HCT116 (cell line): ENCODE results near the gene AGAP1. TPM values are rescaled to one million over a fixed set of nuclear protein-coding genes. Genes with fewer than 3 reads are reported as not detected.

Experiments
- ATAC-seq: fragments of 200-7000 bp; cut with Tn5 transposase; 2 replicates; pipeline ENCODE4 v1.9.1; 2020; ENCODE audit warnings: mild to moderate bottlenecking, moderate library complexity
- BruUV-seq: library from RNA; stranded (reverse); fragments of 400-500 nt; replicated peaks from 2 replicates; lab custom pipeline; 2021; lab: Mats Ljungman, UMichigan
- CTCF ChIA-PET: fragments of 300-600 bp; sonication (Branson Sonifier 250); formaldehyde crosslinking; loops from one replicate; lab custom pipeline; 2021; ENCODE audit warnings: antibody characterized with exemption; lab: Charles Lee
- POLR2A ChIA-PET: fragments of 300-600, 350-600 bp; sonication (Branson Sonifier 250); formaldehyde crosslinking; loops from one replicate; lab custom pipeline; 2021; ENCODE audit warnings: antibody characterized with exemption; lab: Charles Lee
- RAD21 ChIA-PET, 2 experiments: fragments of 300-600 bp; sonication (Branson Sonifier 250); formaldehyde crosslinking; loops; one replicate each; lab custom pipeline; 2023; ENCODE audit warnings: low total read pairs in 2 of 2; ENCODE audit not compliant: uncharacterized antibody in 2 of 2, unreplicated experiment in 2 of 2, low non-redundant PET in 1 of 2; lab: Charles Lee
- DNase-seq: peaks from one replicate; pipeline ENCODE4 v3.0.0-alpha.2; 2010; ENCODE audit warnings: low read depth, low spot score
- H2AFZ ChIP-seq: fragments of 200-600 bp; shearing (Covaris generic), sonication (generic); 2 replicates; pipeline ENCODE4 v1.6.1; 2017; ENCODE audit warnings: low read depth, mixed run types, mixed read lengths, antibody characterized with exemption, low read length; ENCODE audit not compliant: poor library complexity, severe bottlenecking
- H3K27ac ChIP-seq: 2 replicates; pipeline ENCODE4 v1.5.1; 2012; ENCODE audit warnings: low read depth, low read length
- H3K27me3 ChIP-seq: fragments of 200-600 bp; sonication (generic); 2 replicates; pipeline ENCODE4 v1.6.1; 2016; ENCODE audit warnings: mixed run types, low read length, mixed read lengths; ENCODE audit not compliant: insufficient read depth
- H3K36me3 ChIP-seq, 2 experiments: fragments of 200-500 bp in 1 of 2; fragments of 200-600 bp in 1 of 2; sonication (Bioruptor generic) in 1 of 2; sonication (generic) in 1 of 2; 2 replicates each; pipeline versions ENCODE4 v1.5.1 to v1.6.1; 2014 to 2016; ENCODE audit warnings: low read length in 2 of 2, inconsistent platforms in 1 of 2, mixed read lengths in 1 of 2, mixed run types in 1 of 2; ENCODE audit not compliant: insufficient read depth in 2 of 2, control insufficient read depth in 1 of 2
- H3K4me1 ChIP-seq, 2 experiments: fragments of 200-600 bp in 1 of 2; sonication (generic) in 1 of 2; 2 replicates each; pipeline versions ENCODE4 v1.5.1 to v1.6.1; 2012 to 2017; ENCODE audit warnings: low read length in 2 of 2, inconsistent platforms in 1 of 2, mild to moderate bottlenecking in 1 of 2, mixed read lengths in 1 of 2, mixed run types in 1 of 2, moderate library complexity in 1 of 2; ENCODE audit not compliant: insufficient read depth in 2 of 2, control insufficient read depth in 1 of 2
- H3K4me2 ChIP-seq: fragments of 200-600 bp; sonication (generic); 2 replicates; pipeline ENCODE4 v1.6.1; 2017; ENCODE audit warnings: mixed run types, low read length, mixed read lengths
- H3K4me3 ChIP-seq, 2 experiments: fragments of 200-600 bp in 1 of 2; sonication (generic) in 1 of 2; replicated peaks in 1 of 2; 2 replicates each; pipeline ENCODE4 v1.5.1; 2011 to 2016; ENCODE audit warnings: low read length in 2 of 2, control low read depth in 1 of 2, low read depth in 1 of 2, mild to moderate bottlenecking in 1 of 2, mixed read lengths in 1 of 2, mixed run types in 1 of 2
- H3K79me2 ChIP-seq: fragments of 200-600 bp; sonication (generic); 2 replicates; pipeline ENCODE4 v1.6.1; 2017; ENCODE audit warnings: mild to moderate bottlenecking, mixed run types, low read length, moderate library complexity, mixed read lengths; ENCODE audit not compliant: insufficient read depth
- H3K9ac ChIP-seq: fragments of 200-600 bp; sonication (generic); 2 replicates; pipeline ENCODE4 v1.6.1; 2016; ENCODE audit warnings: low read length, mixed read lengths
- H3K9me2 ChIP-seq: fragments of 200-600 bp; sonication (generic), shearing (Covaris generic); 2 replicates; pipeline ENCODE4 v1.6.1; 2017; ENCODE audit warnings: mixed run types, mild to moderate bottlenecking, moderate library complexity; ENCODE audit not compliant: insufficient read depth
- H3K9me3 ChIP-seq, 2 experiments: fragments of 200-500 bp in 1 of 2; fragments of 200-600 bp in 1 of 2; sonication (Bioruptor generic) in 1 of 2; sonication (generic) in 1 of 2; 2 replicates each; pipeline ENCODE4 v1.6.1; 2014 to 2017; ENCODE audit warnings: low read length in 2 of 2, mixed read lengths in 2 of 2, inconsistent platforms in 1 of 2, low read depth in 1 of 2, mild to moderate bottlenecking in 1 of 2, mixed run types in 1 of 2, moderate library complexity in 1 of 2; ENCODE audit not compliant: control insufficient read depth in 1 of 2, insufficient read depth in 1 of 2
- H4K20me1 ChIP-seq: fragments of 200-600 bp; sonication (generic), shearing (Covaris generic); 2 replicates; pipeline ENCODE4 v1.6.1; 2017; ENCODE audit warnings: mixed run types, mild to moderate bottlenecking, moderate library complexity; ENCODE audit not compliant: insufficient read depth
- CBX3 ChIP-seq: IDR thresholded peaks from 2 replicates; pipeline ENCODE4 v1.6.1; 2012; ENCODE audit warnings: low read depth
- CEBPB ChIP-seq: IDR thresholded peaks from 2 replicates; pipeline ENCODE4 v1.6.1; 2012; ENCODE audit warnings: low read depth
- EGR1 ChIP-seq: IDR thresholded peaks from 2 replicates; pipeline ENCODE4 v1.6.1; 2012; ENCODE audit warnings: low read depth
- ELF1 ChIP-seq: IDR thresholded peaks from 2 replicates; pipeline ENCODE4 v1.6.1; 2012; ENCODE audit warnings: low read depth, borderline replicate concordance
- EZH2 ChIP-seq: fragments of 200-600 bp; sonication (generic); IDR thresholded peaks from 2 replicates; pipeline ENCODE4 v1.6.1; 2017; ENCODE audit warnings: antibody characterized with exemption, mixed run types
- EZH2phosphoT487 ChIP-seq: fragments of 200-600 bp; IDR thresholded peaks from 2 replicates; pipeline ENCODE4 v1.6.1; 2018; ENCODE audit warnings: antibody characterized with exemption, borderline replicate concordance
- FOSL1 ChIP-seq: IDR thresholded peaks from 2 replicates; pipeline ENCODE4 v1.6.1; 2012; ENCODE audit warnings: low read depth
- JUND ChIP-seq: IDR thresholded peaks from 2 replicates; pipeline ENCODE4 v1.6.1; 2012
- POLR2AphosphoS5 ChIP-seq: IDR thresholded peaks from 2 replicates; pipeline ENCODE4 v1.6.1; 2011; ENCODE audit warnings: mild to moderate bottlenecking, low read depth, low read length, moderate library complexity
- RAD21 ChIP-seq: IDR thresholded peaks from 2 replicates; pipeline ENCODE4 v1.6.1; 2012; ENCODE audit warnings: low read depth, mild to moderate bottlenecking
- SIN3A ChIP-seq: IDR thresholded peaks from 2 replicates; pipeline ENCODE4 v1.6.1; 2012; ENCODE audit warnings: low read depth
- SP1 ChIP-seq: IDR thresholded peaks from 2 replicates; pipeline ENCODE4 v1.6.1; 2012; ENCODE audit warnings: low read depth
- SRF ChIP-seq: IDR thresholded peaks from 2 replicates; pipeline ENCODE4 v1.6.1; 2012; ENCODE audit warnings: low read depth
- ZFX ChIP-seq: fragments of 450-650 bp; IDR thresholded peaks from 2 replicates; pipeline ENCODE4 v1.6.1; 2017
- ZNF274 ChIP-seq: fragments of 200-500 bp; sonication (Bioruptor generic); IDR thresholded peaks from 2 replicates; pipeline ENCODE4 v1.6.1; 2014; ENCODE audit warnings: mild to moderate bottlenecking, low read depth, low read length, inconsistent platforms
- intact Hi-C: fragments of 100-400 bp; cut with micrococcal nuclease; formaldehyde crosslinking; loops from 2 replicates; pipeline ENCODE4 v1.10.0; 2022
- total RNA-seq: library from RNA; stranded (reverse); gene quantifications from one replicate; pipeline ENCODE4 v1.2.1, GENCODE V29; 2021; ENCODE audit not compliant: unreplicated experiment
- TF ChIP-seq, protein P1 (sequence below): IDR thresholded peaks from 2 replicates; pipeline ENCODE4 v1.6.1; 2012
- TF ChIP-seq, protein P2 (sequence below), 3 experiments: fragments of 200-600 bp in 1 of 3; sonication (generic) in 1 of 3; IDR thresholded peaks in 2 of 3; conservative IDR thresholded peaks in 1 of 3; 2 replicates each; pipeline ENCODE4 v1.5.1; 2012 to 2017; ENCODE audit warnings: low read depth in 2 of 3, low read length in 2 of 3, antibody characterized with exemption in 1 of 3, borderline replicate concordance in 1 of 3, control low read depth in 1 of 3, mild to moderate bottlenecking in 1 of 3, mixed read lengths in 1 of 3, mixed run types in 1 of 3, moderate library complexity in 1 of 3; ENCODE audit not compliant: insufficient read depth in 1 of 3
- TF ChIP-seq, protein P3 (sequence below): IDR thresholded peaks from 2 replicates; pipeline ENCODE4 v1.6.1; 2012
- TF ChIP-seq, protein P4 (sequence below): IDR thresholded peaks from 2 replicates; pipeline ENCODE4 v1.6.1; 2011; ENCODE audit warnings: mild to moderate bottlenecking, low read length, moderate library complexity; ENCODE audit not compliant: insufficient replicate concordance; ENCODE audit errors: extremely low read depth
- TF ChIP-seq, protein P5 (sequence below): IDR thresholded peaks from 2 replicates; pipeline ENCODE4 v1.6.1; 2012; ENCODE audit warnings: low read depth

The AGAP1 gene
- total RNA-seq, 1 experiment from 2014 or later: 43.8 TPM

DNA sequence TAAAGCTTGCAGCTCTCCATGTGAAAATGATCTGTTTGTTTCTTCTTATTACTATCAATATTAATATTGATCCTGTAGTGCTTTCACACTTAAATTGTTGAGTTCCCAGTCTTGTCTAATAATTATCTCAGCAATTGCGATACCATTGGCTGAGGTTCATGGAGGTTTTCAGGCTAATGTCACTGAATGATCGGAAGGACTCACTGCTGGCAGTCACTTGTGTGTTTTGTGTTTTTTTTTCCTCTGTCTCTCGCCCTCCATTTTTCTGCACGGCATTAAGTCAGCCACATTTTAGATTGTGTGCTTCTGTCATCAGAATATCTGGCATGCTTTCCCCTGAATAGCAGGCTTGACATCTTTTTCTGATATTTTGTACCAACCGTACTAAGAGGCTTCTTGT lies 43.7 kb downstream of the AGAP1 start:
- no TSS peak for BruUV-seq
- CTCF ChIA-PET: no interaction called here

More for the DNA sequence above, 43.7 kb downstream of the AGAP1 start:
- H3K36me3 ChIP-seq: no peaks in the 10 kb centered on the region
- no peak overlapping the region for H3K4me2 ChIP-seq
- H3K27ac ChIP-seq: no peak overlapping the region
- H3K4me1 ChIP-seq: peaks cover 0 to 3% of the 10 kb centered on the region in 2 experiments; a peak in 1 of 4 replicates
- TF ChIP-seq, protein P1, sequence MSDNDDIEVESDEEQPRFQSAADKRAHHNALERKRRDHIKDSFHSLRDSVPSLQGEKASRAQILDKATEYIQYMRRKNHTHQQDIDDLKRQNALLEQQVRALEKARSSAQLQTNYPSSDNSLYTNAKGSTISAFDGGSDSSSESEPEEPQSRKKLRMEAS: no peak
- TF ChIP-seq SRF (no peak), JUND (no peak), CBX3 (no peak), CEBPB (no peak), POLR2AphosphoS5 (no peak), SP1 (no peak), ZFX (no peak), RAD21 (no peak), ZNF274 (no peak), EZH2phosphoT487 (no peak), SIN3A (no peak), FOSL1 (no peak), ELF1 (no peak), EGR1 (no peak), EZH2 (no peak)
- TF ChIP-seq, protein P2, sequence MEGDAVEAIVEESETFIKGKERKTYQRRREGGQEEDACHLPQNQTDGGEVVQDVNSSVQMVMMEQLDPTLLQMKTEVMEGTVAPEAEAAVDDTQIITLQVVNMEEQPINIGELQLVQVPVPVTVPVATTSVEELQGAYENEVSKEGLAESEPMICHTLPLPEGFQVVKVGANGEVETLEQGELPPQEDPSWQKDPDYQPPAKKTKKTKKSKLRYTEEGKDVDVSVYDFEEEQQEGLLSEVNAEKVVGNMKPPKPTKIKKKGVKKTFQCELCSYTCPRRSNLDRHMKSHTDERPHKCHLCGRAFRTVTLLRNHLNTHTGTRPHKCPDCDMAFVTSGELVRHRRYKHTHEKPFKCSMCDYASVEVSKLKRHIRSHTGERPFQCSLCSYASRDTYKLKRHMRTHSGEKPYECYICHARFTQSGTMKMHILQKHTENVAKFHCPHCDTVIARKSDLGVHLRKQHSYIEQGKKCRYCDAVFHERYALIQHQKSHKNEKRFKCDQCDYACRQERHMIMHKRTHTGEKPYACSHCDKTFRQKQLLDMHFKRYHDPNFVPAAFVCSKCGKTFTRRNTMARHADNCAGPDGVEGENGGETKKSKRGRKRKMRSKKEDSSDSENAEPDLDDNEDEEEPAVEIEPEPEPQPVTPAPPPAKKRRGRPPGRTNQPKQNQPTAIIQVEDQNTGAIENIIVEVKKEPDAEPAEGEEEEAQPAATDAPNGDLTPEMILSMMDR (IDR thresholded peaks at IDR 0.05 in 2 of 3, conservative IDR thresholded peaks at IDR 0.05 in 1 of 3; ENCODE audit: borderline replicate concordance in 1 of 3, insufficient read depth in 1 of 3, low read depth in 2 of 3, low read length in 2 of 3): no peak
- TF ChIP-seq, protein P3, sequence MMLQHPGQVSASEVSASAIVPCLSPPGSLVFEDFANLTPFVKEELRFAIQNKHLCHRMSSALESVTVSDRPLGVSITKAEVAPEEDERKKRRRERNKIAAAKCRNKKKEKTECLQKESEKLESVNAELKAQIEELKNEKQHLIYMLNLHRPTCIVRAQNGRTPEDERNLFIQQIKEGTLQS: no peak
- TF ChIP-seq, protein P4, sequence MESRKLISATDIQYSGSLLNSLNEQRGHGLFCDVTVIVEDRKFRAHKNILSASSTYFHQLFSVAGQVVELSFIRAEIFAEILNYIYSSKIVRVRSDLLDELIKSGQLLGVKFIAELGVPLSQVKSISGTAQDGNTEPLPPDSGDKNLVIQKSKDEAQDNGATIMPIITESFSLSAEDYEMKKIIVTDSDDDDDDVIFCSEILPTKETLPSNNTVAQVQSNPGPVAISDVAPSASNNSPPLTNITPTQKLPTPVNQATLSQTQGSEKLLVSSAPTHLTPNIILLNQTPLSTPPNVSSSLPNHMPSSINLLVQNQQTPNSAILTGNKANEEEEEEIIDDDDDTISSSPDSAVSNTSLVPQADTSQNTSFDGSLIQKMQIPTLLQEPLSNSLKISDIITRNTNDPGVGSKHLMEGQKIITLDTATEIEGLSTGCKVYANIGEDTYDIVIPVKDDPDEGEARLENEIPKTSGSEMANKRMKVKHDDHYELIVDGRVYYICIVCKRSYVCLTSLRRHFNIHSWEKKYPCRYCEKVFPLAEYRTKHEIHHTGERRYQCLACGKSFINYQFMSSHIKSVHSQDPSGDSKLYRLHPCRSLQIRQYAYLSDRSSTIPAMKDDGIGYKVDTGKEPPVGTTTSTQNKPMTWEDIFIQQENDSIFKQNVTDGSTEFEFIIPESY: no peak
- TF ChIP-seq, protein P5, sequence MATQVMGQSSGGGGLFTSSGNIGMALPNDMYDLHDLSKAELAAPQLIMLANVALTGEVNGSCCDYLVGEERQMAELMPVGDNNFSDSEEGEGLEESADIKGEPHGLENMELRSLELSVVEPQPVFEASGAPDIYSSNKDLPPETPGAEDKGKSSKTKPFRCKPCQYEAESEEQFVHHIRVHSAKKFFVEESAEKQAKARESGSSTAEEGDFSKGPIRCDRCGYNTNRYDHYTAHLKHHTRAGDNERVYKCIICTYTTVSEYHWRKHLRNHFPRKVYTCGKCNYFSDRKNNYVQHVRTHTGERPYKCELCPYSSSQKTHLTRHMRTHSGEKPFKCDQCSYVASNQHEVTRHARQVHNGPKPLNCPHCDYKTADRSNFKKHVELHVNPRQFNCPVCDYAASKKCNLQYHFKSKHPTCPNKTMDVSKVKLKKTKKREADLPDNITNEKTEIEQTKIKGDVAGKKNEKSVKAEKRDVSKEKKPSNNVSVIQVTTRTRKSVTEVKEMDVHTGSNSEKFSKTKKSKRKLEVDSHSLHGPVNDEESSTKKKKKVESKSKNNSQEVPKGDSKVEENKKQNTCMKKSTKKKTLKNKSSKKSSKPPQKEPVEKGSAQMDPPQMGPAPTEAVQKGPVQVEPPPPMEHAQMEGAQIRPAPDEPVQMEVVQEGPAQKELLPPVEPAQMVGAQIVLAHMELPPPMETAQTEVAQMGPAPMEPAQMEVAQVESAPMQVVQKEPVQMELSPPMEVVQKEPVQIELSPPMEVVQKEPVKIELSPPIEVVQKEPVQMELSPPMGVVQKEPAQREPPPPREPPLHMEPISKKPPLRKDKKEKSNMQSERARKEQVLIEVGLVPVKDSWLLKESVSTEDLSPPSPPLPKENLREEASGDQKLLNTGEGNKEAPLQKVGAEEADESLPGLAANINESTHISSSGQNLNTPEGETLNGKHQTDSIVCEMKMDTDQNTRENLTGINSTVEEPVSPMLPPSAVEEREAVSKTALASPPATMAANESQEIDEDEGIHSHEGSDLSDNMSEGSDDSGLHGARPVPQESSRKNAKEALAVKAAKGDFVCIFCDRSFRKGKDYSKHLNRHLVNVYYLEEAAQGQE: no peak
- ATAC-seq (no peak), DNase-seq (no peak)
- H3K9me3 ChIP-seq: no peaks in the 10 kb centered on the region
- peaks cover 92% of the 10 kb centered on the region for H3K79me2 ChIP-seq
- ChIA-PET POLR2A (no interaction called here), RAD21 (no interaction called here)
- H3K27me3 ChIP-seq: no peaks in the 10 kb centered on the region
- no peak overlapping the region for H3K9ac ChIP-seq
- H3K9me2 ChIP-seq: no peaks in the 10 kb centered on the region
- no peak overlapping the region for H3K4me3 ChIP-seq
- H2AFZ ChIP-seq: no peak overlapping the region
- peaks cover 21% of the 10 kb centered on the region for H4K20me1 ChIP-seq
- intact Hi-C loops: no loop called here
